SK-MEL-5 (cell line): ENCODE results near the gene PYROXD2. TPM values are rescaled to one million over a fixed set of nuclear protein-coding genes. Genes with fewer than 3 reads are reported as not detected.

Experiments used
- small RNA-seq, 2 experiments: library from RNA; depleted of rRNA; stranded (forward); fragments of <200 nt; gene quantifications; one replicate each; pipeline ENCODE3, GENCODE V24; 2014
- total RNA-seq: library from RNA; depleted of rRNA; stranded (reverse); fragments of >200 nt; shearing (Covaris generic); gene quantifications from 2 replicates; pipeline ENCODE4 v1.2.3, GENCODE V29; 2014; rRNA removed

PYROXD2 gene
- total RNA-seq, 1 experiment from 2014 or later = 3.2 TPM

Small RNAs within 50 kb of the gene (small RNA-seq; reads per million reads assigned to genes)
- gene MIR4685 = 0 to 0.10 reads per million in 2 experiments

Other genes starting within 250 kb of the PYROXD2 start
- gene LOXL4, start 147.0 kb downstream of the PYROXD2 start, total RNA-seq = not detected in 2 replicates
- 31.1 and 36.4 TPM in 2 replicates for gene HPS1, start 31.8 kb upstream of the PYROXD2 start, total RNA-seq